Activated CD8-positive, alpha-beta T cell treated with anti-CD3 and anti-CD28 coated beads for 36 hours (primary cell): ENCODE results near the gene APOL3. TPM values are rescaled to one million over a fixed set of nuclear protein-coding genes. Genes with fewer than 3 reads are reported as not detected.

Source experiments
- ATAC-seq: fragments of 200-7000 bp; cut with Tn5 transposase; one replicate; pipeline ENCODE4 v1.10.0; 2021; ENCODE audit warnings: mild to moderate bottlenecking, moderate library complexity
- CTCF ChIA-PET: fragments of 350-600 bp; sonication (Branson Sonifier 250); formaldehyde crosslinking; loops from one replicate; lab custom pipeline; 2021; ENCODE audit warnings: antibody characterized with exemption; lab: Charles Lee
- POLR2A ChIA-PET: fragments of 350-600 bp; sonication (Branson Sonifier 250); formaldehyde crosslinking; loops from one replicate; lab custom pipeline; 2021; ENCODE audit warnings: antibody characterized with exemption; lab: Charles Lee
- DNase-seq: peaks from one replicate; pipeline ENCODE4 v3.0.0-alpha.2; 2020
- H3K27ac Mint-ChIP-seq: one replicate; pipeline ENCODE4 v1.8.0; 2021; ENCODE audit warnings: mild to moderate bottlenecking, mixed read lengths
- H3K27me3 Mint-ChIP-seq: one replicate; pipeline ENCODE4 v1.8.0; 2021; ENCODE audit warnings: mixed read lengths
- H3K36me3 Mint-ChIP-seq: one replicate; pipeline ENCODE4 v1.8.0; 2021; ENCODE audit warnings: low read depth, mixed read lengths
- H3K4me1 Mint-ChIP-seq: one replicate; pipeline ENCODE4 v1.8.0; 2021; ENCODE audit warnings: low read depth, mixed read lengths
- H3K4me3 Mint-ChIP-seq: one replicate; pipeline ENCODE4 v1.8.0; 2021; ENCODE audit warnings: mild to moderate bottlenecking, moderate library complexity, mixed read lengths
- H3K9me3 Mint-ChIP-seq: one replicate; pipeline ENCODE4 v1.8.0; 2021; ENCODE audit warnings: mixed read lengths
- CTCF ChIP-seq: fragments of 200-600 bp; IDR thresholded peaks from one replicate; pipeline ENCODE4 v1.8.0; 2022; ENCODE audit warnings: antibody characterized with exemption, mild to moderate bottlenecking
- intact Hi-C: fragments of 100-400 bp; cut with micrococcal nuclease; formaldehyde crosslinking; loops from one replicate; pipeline ENCODE4 v1.10.0; 2022
- total RNA-seq, 2 experiments: library from RNA; stranded (reverse); gene quantifications; one replicate each; pipeline ENCODE4 v1.2.3, GENCODE V29; 2021

APOL3 gene
- total RNA-seq, 2 experiments from 2014 or later, result 44.5 to 46.7 TPM

DNA sequence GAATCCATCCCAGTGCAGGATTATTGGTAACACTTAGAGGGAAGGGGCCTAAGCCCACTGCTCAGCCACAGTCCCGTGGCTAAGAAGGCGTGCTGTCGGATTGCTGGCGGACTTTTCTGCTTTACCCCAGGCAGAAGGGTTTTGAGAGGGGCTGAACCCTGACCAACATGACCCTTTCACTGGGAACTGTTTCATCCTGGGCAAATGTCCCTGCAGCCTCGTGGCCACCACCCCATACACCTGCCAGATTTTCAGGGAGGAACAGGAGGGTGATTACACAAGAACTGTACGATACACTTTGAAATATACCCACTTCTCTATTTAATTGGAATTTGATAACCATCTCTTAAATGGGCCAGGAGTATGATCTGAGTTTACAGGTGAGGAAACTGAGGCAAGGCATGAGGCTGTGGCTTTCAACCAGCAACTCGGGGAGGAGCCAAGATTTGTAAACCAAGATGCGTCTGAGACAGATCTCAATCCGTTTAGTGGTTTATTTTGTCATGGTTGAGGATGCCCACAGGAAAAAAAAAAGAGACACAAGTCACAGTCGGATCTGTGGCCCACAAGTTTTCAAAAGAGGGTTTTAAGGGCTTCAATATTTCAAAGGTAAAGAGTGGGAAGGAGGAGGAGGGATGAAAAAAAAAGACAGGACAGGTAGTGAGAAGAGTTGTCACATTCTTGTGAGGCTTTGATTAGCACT is 6.1 kb upstream of the APOL3 start:
- Mint-ChIP-seq H3K27me3 (no peaks in the 10 kb centered on the region), H3K9me3 (peaks cover 14% of the 10 kb centered on the region), H3K36me3 (no peaks in the 10 kb centered on the region), H3K4me1 (peaks cover 62% of the 10 kb centered on the region), H3K27ac (peak overlapping the region; percentile 76), H3K4me3 (peak overlapping the region; percentile 24)
- DNase-seq, result peak; percentile 63
- POLR2A ChIA-PET, result interaction anchor here (0.6 to 1.6 kb wide), 2 partner anchors 73 to 189 kb away, joined by 3 read pairs; partner anchors contain the start of gene APOL2
- TF ChIP-seq CTCF, result no peak
- CTCF ChIA-PET, result interaction anchor here (10.5 kb wide), 1 partner anchor 9 kb away, joined by 156 read pairs; no protein-coding TSS in a partner anchor
- ATAC-seq, result peak; percentile 48
- intact Hi-C loops, result no loop called here

DNA sequence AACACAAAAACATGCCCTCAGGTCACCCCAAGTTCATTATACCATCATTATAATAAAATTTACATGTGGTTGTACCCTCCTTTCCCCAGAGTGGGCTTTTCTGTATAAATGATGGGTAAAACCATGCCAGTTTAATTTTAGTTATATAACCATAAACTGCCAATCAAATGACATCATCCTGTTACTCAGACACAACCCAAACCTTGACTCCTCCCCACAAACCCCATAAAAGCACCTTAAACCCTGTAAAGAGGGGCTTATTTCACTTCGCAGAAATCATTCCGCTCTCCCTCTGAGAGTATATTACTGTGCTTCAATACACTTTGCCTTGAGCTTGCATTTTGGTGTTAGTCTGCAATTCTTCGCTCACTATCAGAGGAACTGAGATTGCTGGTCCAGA is 5.5 kb upstream of the APOL3 start:
- intact Hi-C loops, result no loop called here
- no peaks in the 10 kb centered on the region for H3K36me3 Mint-ChIP-seq
- H3K27me3 Mint-ChIP-seq, result no peaks in the 10 kb centered on the region
- CTCF ChIA-PET, result interaction anchor here (4.3 to 10.5 kb wide), 2 partner anchors 10 to 100 kb away, joined by 22 to 156 read pairs; no protein-coding TSS in a partner anchor
- no peak for TF ChIP-seq CTCF
- no peak overlapping the region for H3K4me3 Mint-ChIP-seq
- DNase-seq (no peak), ATAC-seq (peak; percentile 21)
- H3K9me3 Mint-ChIP-seq, result peaks cover 14% of the 10 kb centered on the region
- POLR2A ChIA-PET, result interaction anchor here (0.6 to 1.6 kb wide), 3 partner anchors 9 to 188 kb away, joined by 3 to 5 read pairs (median 3); partner anchors contain the start of gene APOL2
- peak overlapping the region; percentile 76 for H3K27ac Mint-ChIP-seq
- peaks cover 68% of the 10 kb centered on the region for H3K4me1 Mint-ChIP-seq

- TF ChIP-seq CTCF, result no peak
- ChIA-PET CTCF (interaction anchor here (4.3 to 10.5 kb wide), 2 partner anchors 11 to 99 kb away, joined by 22 to 156 read pairs; no protein-coding TSS in a partner anchor), POLR2A (interaction anchor here (1.2 to 1.6 kb wide), 2 partner anchors 8 to 74 kb away, joined by 3 to 5 read pairs; partner anchors contain the start of gene APOL2)
- H3K36me3 Mint-ChIP-seq, result no peaks in the 10 kb centered on the region
- no peak for ATAC-seq
- H3K9me3 Mint-ChIP-seq, result peaks cover 14% of the 10 kb centered on the region
- no peaks in the 10 kb centered on the region for H3K27me3 Mint-ChIP-seq
- intact Hi-C loops, result no loop called here
- no peak for DNase-seq
- no peak overlapping the region for H3K4me3 Mint-ChIP-seq
- peaks cover 75% of the 10 kb centered on the region for H3K4me1 Mint-ChIP-seq
- H3K27ac Mint-ChIP-seq, result peak overlapping the region; percentile 51
Observed at GRCh38 chr22:36165141-36165540, 4.6 kb upstream of the APOL3 start.

DNA sequence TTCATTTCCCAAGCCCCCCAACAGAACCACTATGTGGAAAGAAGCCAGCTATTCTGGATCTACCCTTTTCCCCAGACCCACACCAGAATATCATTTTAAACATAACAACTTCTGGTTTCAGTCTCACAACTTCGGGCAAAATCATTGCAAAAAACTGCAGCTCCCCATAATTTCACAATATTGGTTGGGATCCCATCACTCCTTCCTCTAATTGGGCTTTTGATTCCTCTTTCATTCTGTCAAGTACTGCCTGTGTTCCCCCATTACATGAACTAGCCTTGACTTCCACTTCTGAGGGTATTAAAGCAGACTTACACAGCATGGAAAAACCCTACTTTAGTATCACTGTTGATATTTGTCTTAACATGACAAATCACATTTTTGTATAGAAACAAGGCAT is 4.1 kb upstream of the APOL3 start:
- H3K36me3 Mint-ChIP-seq, result no peaks in the 10 kb centered on the region
- ChIA-PET CTCF (interaction anchor here (1.8 to 10.5 kb wide), 4 partner anchors 11 to 99 kb away, joined by 4 to 156 read pairs (median 16); no protein-coding TSS in a partner anchor), POLR2A (interaction anchor here (0.9 to 1.6 kb wide), 2 partner anchors 15 to 75 kb away, joined by 3 read pairs; partner anchors contain the start of gene APOL2)
- H3K27ac Mint-ChIP-seq, result no peak overlapping the region
- DNase-seq (no peak), ATAC-seq (no peak)
- H3K27me3 Mint-ChIP-seq, result no peaks in the 10 kb centered on the region
- H3K4me1 Mint-ChIP-seq, result peaks cover 77% of the 10 kb centered on the region
- TF ChIP-seq CTCF, result no peak
- intact Hi-C loops, result no loop called here
- H3K4me3 Mint-ChIP-seq, result no peak overlapping the region
- peaks cover 13% of the 10 kb centered on the region for H3K9me3 Mint-ChIP-seq
